ENCODE data around the gene MBD5.

MBD5 gene

DNA sequence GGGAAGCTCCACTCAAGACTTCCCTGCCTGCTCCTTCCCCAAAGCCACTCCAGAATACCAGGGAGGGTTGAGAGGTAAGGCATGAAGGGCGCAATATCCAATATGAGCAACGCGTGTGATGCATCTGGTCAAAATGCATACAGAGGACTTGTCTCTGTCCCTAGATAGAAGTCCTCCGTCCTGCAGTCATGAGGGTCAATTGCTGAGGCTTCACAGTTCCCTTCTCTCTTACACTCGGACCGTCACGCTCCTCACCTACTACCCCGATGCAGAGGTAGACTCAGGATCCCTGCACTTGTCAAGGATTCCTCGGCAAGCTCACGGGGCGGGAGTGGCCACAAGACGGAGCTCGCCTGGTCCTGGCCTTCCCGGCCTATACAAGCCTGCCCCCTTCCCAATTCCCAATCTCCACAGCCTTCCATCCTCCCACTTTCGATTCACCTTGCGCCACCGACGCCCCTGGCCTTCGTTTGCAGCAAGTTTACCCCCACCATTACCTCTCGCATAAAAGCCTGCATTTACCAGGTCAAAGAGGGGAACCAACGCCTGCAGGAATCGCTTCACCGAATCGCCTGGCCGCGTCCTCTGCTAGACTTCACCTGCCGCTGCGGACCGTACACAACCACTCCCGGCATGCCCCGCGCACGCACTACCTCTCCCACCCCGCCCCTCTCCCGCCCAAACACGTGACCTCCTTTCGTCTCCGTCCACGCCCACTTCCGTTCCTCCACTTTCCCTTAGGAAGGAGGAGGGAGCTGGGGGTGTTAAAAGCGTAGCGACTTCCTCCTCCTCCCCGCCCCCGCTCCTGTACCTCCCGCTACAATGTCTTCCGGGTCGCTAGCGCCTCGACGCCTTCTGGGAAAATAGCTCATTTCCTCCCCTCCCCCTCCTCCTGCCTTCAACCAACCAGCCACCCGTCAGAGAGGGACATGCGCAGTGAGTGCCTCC, 506 bp upstream of the MBD5 start, which contains the start of gene ORC4:
Gene ORC4, minus strand, starts transcription at position 627 of the 948 bp plus-strand sequence. CDS start 44,779 bp downstream, outside the sequence.
- Histone ChIP-seq H3K36me3 (replicated peaks; ENCODE audit: low read depth, low read length) (no peaks in the 10 kb centered on the region), H3K9me3 (ENCODE audit: insufficient read depth, low read length) (no peaks in the 10 kb centered on the region), H3K9ac (ENCODE audit: low read length) (peak within 1 kb of the TSS; percentile 88), H3K4me2 (ENCODE audit: low read length) (peak within 1 kb of the TSS; percentile 87), H3K27ac (ENCODE audit: low read length) (peak within 1 kb of the TSS; percentile 77), H2AFZ (ENCODE audit: low read depth, low read length) (peak within 1 kb of the TSS; percentile 83), H3K4me3 (ENCODE audit: low read length) (peak within 1 kb of the TSS; percentile 95), H4K20me1 (ENCODE audit: insufficient read depth, low read length) (peaks cover 21% of the 10 kb centered on the region; the same call in 1 of the 2 replicates), H3K4me1 (ENCODE audit: low read length) (peaks cover 28% of the 10 kb centered on the region), H3K79me2 (ENCODE audit: low read length) (peaks cover 93% of the 10 kb centered on the region), H3K27me3 (ENCODE audit: low read depth, low read length) (no peaks in the 10 kb centered on the region)
- TF ChIP-seq CTCF (IDR thresholded peaks at IDR 0.05; ENCODE audit: low read depth, low read length): peak; percentile 14; the same call in 1 of the 2 replicates
- no peak for TF ChIP-seq EZH2phosphoT487 (IDR thresholded peaks at IDR 0.05; ENCODE audit: low read depth)

DNA sequence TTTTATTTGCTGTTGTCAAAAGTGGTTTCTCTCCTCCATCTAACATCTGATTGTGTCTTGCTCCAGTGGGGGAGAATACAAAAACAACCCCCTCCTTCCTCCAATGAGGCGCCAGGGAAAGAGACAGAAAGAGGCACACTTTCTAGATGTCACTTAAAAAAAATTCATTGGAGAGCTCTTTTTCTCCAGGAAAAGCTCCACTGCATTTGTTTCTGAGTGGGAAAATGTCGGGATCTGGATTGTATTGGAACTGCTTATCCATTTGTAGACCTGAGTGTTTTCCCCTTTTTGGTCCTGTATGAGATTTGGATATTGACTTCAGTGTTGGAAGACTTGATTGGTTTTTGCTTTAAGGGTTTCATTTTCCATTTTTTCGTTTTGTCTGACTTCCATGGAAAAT, 995 bp downstream of the MBD5 start:
- Histone ChIP-seq H3K27me3 (ENCODE audit: low read depth, low read length) (no peaks in the 10 kb centered on the region), H3K4me2 (ENCODE audit: low read length) (peak overlapping the region; percentile 87), H3K79me2 (ENCODE audit: low read length) (peaks cover 92% of the 10 kb centered on the region), H2AFZ (ENCODE audit: low read depth, low read length) (no peak overlapping the region), H4K20me1 (ENCODE audit: insufficient read depth, low read length) (peaks cover 9% of the 10 kb centered on the region; the same call in 1 of the 2 replicates), H3K27ac (ENCODE audit: low read length) (peak overlapping the region; percentile 77), H3K4me3 (ENCODE audit: low read length) (peak overlapping the region; percentile 95), H3K9ac (ENCODE audit: low read length) (peak overlapping the region; percentile 86), H3K4me1 (ENCODE audit: low read length) (peaks cover 28% of the 10 kb centered on the region), H3K36me3 (replicated peaks; ENCODE audit: low read depth, low read length) (peaks cover 6% of the 10 kb centered on the region), H3K9me3 (ENCODE audit: insufficient read depth, low read length) (no peaks in the 10 kb centered on the region)
- TF ChIP-seq CTCF (IDR thresholded peaks at IDR 0.05; ENCODE audit: low read depth, low read length): no peak
- TF ChIP-seq EZH2phosphoT487 (IDR thresholded peaks at IDR 0.05; ENCODE audit: low read depth): no peak

DNA sequence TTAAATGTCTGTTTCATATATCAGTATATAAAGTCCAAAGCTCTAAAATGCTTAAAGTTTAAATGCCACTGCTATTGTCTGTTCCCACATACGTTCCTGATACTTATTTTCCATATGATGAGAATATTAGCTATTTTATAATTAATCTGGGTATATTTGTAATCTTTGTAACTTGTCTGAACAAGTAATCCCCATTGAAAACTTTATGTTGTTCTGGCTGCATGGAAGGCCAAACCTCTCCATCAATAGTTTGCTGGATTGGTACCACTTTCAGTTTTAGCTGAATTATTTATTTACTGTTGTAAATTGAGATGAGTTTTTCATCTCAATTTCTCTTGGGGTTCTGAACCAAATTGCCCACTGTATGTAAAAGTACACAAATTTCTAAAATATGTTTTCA, 1.5 kb downstream of the MBD5 start:
- Histone ChIP-seq H4K20me1 (ENCODE audit: insufficient read depth, low read length) (peaks cover 7% of the 10 kb centered on the region; the same call in 1 of the 2 replicates), H3K4me2 (ENCODE audit: low read length) (peak overlapping the region; percentile 87), H3K9me3 (ENCODE audit: insufficient read depth, low read length) (no peaks in the 10 kb centered on the region), H3K36me3 (replicated peaks; ENCODE audit: low read depth, low read length) (peaks cover 6% of the 10 kb centered on the region), H3K4me1 (ENCODE audit: low read length) (peaks cover 28% of the 10 kb centered on the region), H3K27me3 (ENCODE audit: low read depth, low read length) (no peaks in the 10 kb centered on the region), H3K79me2 (ENCODE audit: low read length) (peaks cover 87% of the 10 kb centered on the region), H2AFZ (ENCODE audit: low read depth, low read length) (no peak overlapping the region), H3K27ac (ENCODE audit: low read length) (peak overlapping the region; percentile 77), H3K9ac (ENCODE audit: low read length) (peak overlapping the region; percentile 86), H3K4me3 (ENCODE audit: low read length) (peak overlapping the region; percentile 95)
- TF ChIP-seq EZH2phosphoT487 (IDR thresholded peaks at IDR 0.05; ENCODE audit: low read depth): no peak
- TF ChIP-seq CTCF (IDR thresholded peaks at IDR 0.05; ENCODE audit: low read depth, low read length): no peak

- peak overlapping the region; percentile 87 for H3K4me2 ChIP-seq (ENCODE audit: low read length)
- no peaks in the 10 kb centered on the region for H3K9me3 ChIP-seq (ENCODE audit: insufficient read depth, low read length)
- H4K20me1 ChIP-seq (ENCODE audit: insufficient read depth, low read length): peaks cover 4% of the 10 kb centered on the region; the same call in 1 of the 2 replicates
- H3K36me3 ChIP-seq (replicated peaks; ENCODE audit: low read depth, low read length): peaks cover 6% of the 10 kb centered on the region
- no peaks in the 10 kb centered on the region for H3K27me3 ChIP-seq (ENCODE audit: low read depth, low read length)
- H3K79me2 ChIP-seq (ENCODE audit: low read length): peaks cover 82% of the 10 kb centered on the region
- H3K4me1 ChIP-seq (ENCODE audit: low read length): peaks cover 28% of the 10 kb centered on the region
- H2AFZ ChIP-seq (ENCODE audit: low read depth, low read length): no peak overlapping the region
- H3K4me3 ChIP-seq (ENCODE audit: low read length): peak overlapping the region; percentile 95
- H3K9ac ChIP-seq (ENCODE audit: low read length): peak overlapping the region; percentile 86
- H3K27ac ChIP-seq (ENCODE audit: low read length): no peak overlapping the region
- TF ChIP-seq CTCF (IDR thresholded peaks at IDR 0.05; ENCODE audit: low read depth, low read length) (no peak), EZH2phosphoT487 (IDR thresholded peaks at IDR 0.05; ENCODE audit: low read depth) (no peak)
Measured at GRCh38 chr2:148022882-148023281, 2.0 kb downstream of the MBD5 start.

All from OCI-LY3 (cell line).